ENCODE results near the gene CXorf66. TPM values are rescaled to one million over a fixed set of nuclear protein-coding genes. Genes with fewer than 3 reads are reported as not detected.
"Not testable (repeated sequence)": the region's sequence is repeated elsewhere in the genome, so short reads cannot be mapped to it uniquely, and the experiment has no call there.

Gene CXorf66
- total RNA-seq, 2 donors from 2014 or later = not detected

DNA sequence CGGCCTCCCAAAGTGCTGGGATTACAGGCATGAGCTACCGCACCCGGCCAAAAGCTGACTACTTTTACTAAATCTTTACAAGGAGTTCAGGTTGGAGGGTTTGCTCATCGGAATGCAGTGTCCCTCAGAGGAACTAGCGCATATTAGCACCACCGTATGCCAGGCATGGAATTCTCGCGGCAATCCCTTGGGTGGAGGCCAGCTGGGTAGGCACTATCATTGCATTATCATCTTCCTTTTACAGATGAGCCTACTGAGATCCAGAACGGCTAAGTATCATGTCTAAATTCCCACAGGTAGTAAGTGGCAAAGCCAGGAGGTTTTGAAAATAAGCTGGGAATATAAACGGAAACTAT lies 6.1 kb upstream of the CXorf66 start:
- TF ChIP-seq, protein P1, sequence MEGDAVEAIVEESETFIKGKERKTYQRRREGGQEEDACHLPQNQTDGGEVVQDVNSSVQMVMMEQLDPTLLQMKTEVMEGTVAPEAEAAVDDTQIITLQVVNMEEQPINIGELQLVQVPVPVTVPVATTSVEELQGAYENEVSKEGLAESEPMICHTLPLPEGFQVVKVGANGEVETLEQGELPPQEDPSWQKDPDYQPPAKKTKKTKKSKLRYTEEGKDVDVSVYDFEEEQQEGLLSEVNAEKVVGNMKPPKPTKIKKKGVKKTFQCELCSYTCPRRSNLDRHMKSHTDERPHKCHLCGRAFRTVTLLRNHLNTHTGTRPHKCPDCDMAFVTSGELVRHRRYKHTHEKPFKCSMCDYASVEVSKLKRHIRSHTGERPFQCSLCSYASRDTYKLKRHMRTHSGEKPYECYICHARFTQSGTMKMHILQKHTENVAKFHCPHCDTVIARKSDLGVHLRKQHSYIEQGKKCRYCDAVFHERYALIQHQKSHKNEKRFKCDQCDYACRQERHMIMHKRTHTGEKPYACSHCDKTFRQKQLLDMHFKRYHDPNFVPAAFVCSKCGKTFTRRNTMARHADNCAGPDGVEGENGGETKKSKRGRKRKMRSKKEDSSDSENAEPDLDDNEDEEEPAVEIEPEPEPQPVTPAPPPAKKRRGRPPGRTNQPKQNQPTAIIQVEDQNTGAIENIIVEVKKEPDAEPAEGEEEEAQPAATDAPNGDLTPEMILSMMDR (IDR thresholded peaks at IDR 0.05) = no peak
- Histone ChIP-seq H3K27me3 (no peaks in the 10 kb centered on the region), H3K36me3 (no peaks in the 10 kb centered on the region), H3K4me3 (no peak overlapping the region), H3K9me3 (peaks cover 0 to 2% of the 10 kb centered on the region in 2 donors), H3K27ac (no peak overlapping the region), H3K4me1 (no peaks in the 10 kb centered on the region)
- DNase-seq (ENCODE audit: low spot score) = no peak

DNA sequence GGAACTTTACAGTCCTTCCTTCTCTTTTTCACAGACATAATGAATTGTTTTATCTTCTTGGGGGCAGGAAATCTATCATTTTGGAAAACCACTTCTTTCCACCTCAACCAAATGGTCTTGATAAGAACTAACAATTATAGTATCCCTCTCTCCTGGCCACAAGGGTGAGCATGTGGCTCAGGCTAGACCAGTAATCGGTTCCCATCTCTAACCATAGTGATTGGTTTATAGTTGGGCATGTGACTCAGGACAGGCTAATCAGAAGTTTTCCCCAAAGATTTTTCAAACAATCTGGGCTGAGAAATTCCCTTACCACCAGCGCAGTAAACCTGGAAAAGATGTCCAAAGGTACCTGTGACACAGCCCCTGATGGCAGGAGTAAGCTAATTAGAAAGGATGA lies 4.0 kb upstream of the CXorf66 start:
- Histone ChIP-seq H3K36me3 (no peaks in the 10 kb centered on the region), H3K9me3 (no peaks in the 10 kb centered on the region), H3K27me3 (no peaks in the 10 kb centered on the region), H3K4me3 (no peak overlapping the region), H3K4me1 (no peaks in the 10 kb centered on the region), H3K27ac (no peak overlapping the region)
- DNase-seq (ENCODE audit: low spot score) = no peak
- TF ChIP-seq, protein P1 (IDR thresholded peaks at IDR 0.05) = no peak

DNA sequence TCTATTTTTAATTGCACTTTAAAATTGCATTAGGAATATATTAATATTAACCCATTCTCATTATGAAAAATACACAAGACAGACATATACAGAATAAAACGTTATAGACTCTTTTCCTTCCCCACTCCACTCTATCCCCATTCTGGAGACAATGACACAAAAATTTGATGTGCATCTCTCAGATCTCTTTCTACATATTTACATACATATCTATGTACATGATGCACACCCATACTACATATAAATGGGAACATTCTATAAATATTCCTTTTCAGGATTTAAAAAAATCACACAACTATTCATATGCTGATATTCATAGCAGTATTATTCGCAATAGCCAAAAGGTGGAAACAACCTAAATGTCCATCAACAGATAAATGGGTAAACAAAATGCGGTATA lies 2.4 kb upstream of the CXorf66 start:
- H3K9me3 ChIP-seq = peaks cover 0 to 8% of the 10 kb centered on the region in 2 donors
- no peaks in the 10 kb centered on the region for H3K27me3 ChIP-seq
- H3K4me1 ChIP-seq = no peaks in the 10 kb centered on the region
- TF ChIP-seq, protein P1 (IDR thresholded peaks at IDR 0.05) = no peak
- H3K27ac ChIP-seq = no peak overlapping the region
- H3K36me3 ChIP-seq = no peaks in the 10 kb centered on the region
- no peak overlapping the region for H3K4me3 ChIP-seq
- DNase-seq (ENCODE audit: low spot score) = no peak

DNA sequence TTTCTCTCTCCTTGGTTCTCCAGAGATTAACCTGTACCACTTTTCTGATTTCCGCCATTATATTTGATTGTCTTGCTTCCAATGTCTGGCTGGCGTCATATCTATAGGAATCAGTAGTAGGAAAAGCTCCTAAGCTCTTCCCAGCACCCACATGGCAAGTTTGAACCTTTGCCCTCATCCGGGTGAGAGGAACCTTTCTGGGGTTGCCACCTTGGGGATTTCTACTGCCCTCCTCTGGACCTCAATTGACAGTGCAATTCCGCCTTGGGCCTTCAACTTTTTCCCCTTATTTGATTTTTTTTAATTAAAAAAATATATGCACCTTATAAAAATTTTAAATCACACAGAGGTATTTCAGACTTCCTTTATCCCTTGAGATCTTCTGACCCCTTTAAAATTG lies 2.0 kb upstream of the CXorf66 start:
- H3K9me3 ChIP-seq = peaks cover 0 to 8% of the 10 kb centered on the region in 2 donors
- H3K27me3 ChIP-seq = no peaks in the 10 kb centered on the region
- DNase-seq (ENCODE audit: low spot score) = no peak
- H3K27ac ChIP-seq = no peak overlapping the region
- TF ChIP-seq, protein P1 (IDR thresholded peaks at IDR 0.05) = no peak
- no peaks in the 10 kb centered on the region for H3K36me3 ChIP-seq
- no peaks in the 10 kb centered on the region for H3K4me1 ChIP-seq
- no peak overlapping the region for H3K4me3 ChIP-seq

DNA sequence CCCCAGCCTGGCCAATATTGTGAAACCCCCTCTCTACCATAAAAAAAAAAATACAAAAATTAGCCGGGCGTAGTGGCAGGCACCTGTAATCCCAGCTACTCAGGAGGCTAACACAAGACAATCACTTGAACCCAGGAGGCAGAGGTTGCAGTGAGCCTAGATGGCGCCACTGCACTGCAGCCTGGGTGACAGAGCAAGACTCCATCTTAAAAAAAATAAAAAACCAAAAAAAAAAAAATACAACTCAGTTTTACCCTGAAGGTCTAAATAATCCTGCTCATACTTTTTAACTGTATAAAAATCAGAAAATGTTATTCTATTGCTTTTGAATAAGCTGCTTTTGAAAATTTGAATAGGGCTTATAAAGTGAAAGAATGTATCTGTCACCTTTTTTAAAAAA lies 838 bp upstream of the CXorf66 start:
- not testable (repeated sequence) for H3K27ac ChIP-seq; H3K9me3 ChIP-seq; H3K27me3 ChIP-seq; H3K4me3 ChIP-seq; H3K36me3 ChIP-seq; DNase-seq (ENCODE audit: low spot score); H3K4me1 ChIP-seq

DNA sequence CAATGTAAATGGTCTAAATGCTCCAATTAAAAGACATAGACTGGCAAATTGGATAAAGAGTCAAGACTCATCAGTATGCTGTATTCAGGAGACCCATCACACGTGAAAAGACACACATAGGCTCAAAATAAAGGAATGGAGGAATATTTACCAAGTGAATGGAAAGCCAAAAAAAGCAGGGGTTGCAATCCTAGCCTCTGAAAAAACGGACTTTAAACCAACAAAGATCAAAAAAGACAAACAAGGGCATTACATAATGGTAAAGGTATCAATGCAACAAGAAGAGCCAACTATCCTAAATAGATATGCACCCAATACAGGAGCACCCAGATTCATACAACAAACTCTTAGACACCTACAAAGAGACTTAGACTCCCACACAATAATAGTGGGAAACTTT lies 4.2 kb downstream of the CXorf66 start:
- H3K4me3 ChIP-seq; DNase-seq (ENCODE audit: low spot score); H3K36me3 ChIP-seq; H3K27ac ChIP-seq; H3K9me3 ChIP-seq; H3K4me1 ChIP-seq; H3K27me3 ChIP-seq: not testable (repeated sequence)

DNA sequence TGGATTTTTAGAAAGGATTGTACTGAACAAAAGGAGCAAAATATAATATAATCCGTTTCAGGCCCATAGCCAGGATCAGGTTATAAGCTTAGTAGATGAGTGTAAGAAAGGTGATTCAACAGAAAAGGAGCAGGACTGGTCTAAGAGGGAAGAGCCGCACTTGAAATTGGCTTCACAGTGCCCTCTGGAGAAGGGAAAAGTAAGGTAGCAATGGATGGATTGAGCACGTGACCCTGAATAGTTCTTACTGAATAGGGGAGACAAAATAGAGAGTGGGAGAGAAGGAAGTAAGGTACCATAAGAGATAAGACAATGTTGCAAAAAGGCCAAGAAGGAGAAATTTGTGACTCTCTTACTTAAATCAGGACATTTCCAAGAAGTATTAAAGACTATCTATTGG lies 15.6 kb downstream of the CXorf66 start:
- no peak overlapping the region for H3K27ac ChIP-seq
- no peak for DNase-seq (ENCODE audit: low spot score)
- TF ChIP-seq, protein P1 (IDR thresholded peaks at IDR 0.05) = no peak
- H3K4me3 ChIP-seq = no peak overlapping the region
- H3K27me3 ChIP-seq = no peaks in the 10 kb centered on the region
- H3K9me3 ChIP-seq = no peaks in the 10 kb centered on the region
- H3K36me3 ChIP-seq = no peaks in the 10 kb centered on the region
- H3K4me1 ChIP-seq = no peaks in the 10 kb centered on the region
